Fibroblast of lung (primary cell): ENCODE measurements around the gene CIAO2B. TPM values are rescaled to one million over a fixed set of nuclear protein-coding genes. Genes with fewer than 3 reads are reported as not detected.
"Not testable (repeated sequence)": the region's sequence is repeated elsewhere in the genome, so short reads cannot be mapped to it uniquely, and the experiment has no call there.

Source experiments
- DNase-seq, 2 donors: peaks; one replicate each; pipeline versions ENCODE4 v3.0.0 to v3.0.0-alpha.2; 2010; ENCODE audit warnings: low read depth in 2 of 2
- H2AFZ ChIP-seq: 2 replicates; pipeline ENCODE4 v1.5.1; 2012; ENCODE audit warnings: low read length, control low read depth, inconsistent platforms
- H3K27ac ChIP-seq: 2 replicates; pipeline ENCODE4 v1.5.1; 2011; ENCODE audit warnings: low read length, control low read depth; ENCODE audit not compliant: insufficient read depth
- H3K27me3 ChIP-seq: 2 replicates; pipeline ENCODE4 v1.5.1; 2011; ENCODE audit warnings: mild to moderate bottlenecking, low read length; ENCODE audit not compliant: control insufficient read depth, insufficient read depth
- H3K36me3 ChIP-seq: 2 replicates; pipeline ENCODE4 v1.5.1; 2011; ENCODE audit warnings: low read length; ENCODE audit not compliant: control insufficient read depth, insufficient read depth
- H3K4me1 ChIP-seq: 2 replicates; pipeline ENCODE4 v1.5.1; 2011; ENCODE audit warnings: low read length; ENCODE audit not compliant: control insufficient read depth, insufficient read depth; ENCODE audit errors: extremely low read depth
- H3K4me2 ChIP-seq: 2 replicates; pipeline ENCODE4 v1.5.1; 2011; ENCODE audit warnings: low read length, control low read depth; ENCODE audit not compliant: insufficient read depth; ENCODE audit errors: extremely low read depth
- H3K4me3 ChIP-seq, 4 experiments: fragments of 200-600 bp in 1 of 4; sonication (generic) in 1 of 4; replicated peaks in 1 of 4; 2 replicates each; pipeline ENCODE4 v1.5.1; 2011 to 2016; ENCODE audit warnings: low read length in 4 of 4, low read depth in 3 of 4, mild to moderate bottlenecking in 3 of 4, control low read depth in 2 of 4, inconsistent platforms in 1 of 4, mixed read lengths in 1 of 4; ENCODE audit not compliant: insufficient read depth in 1 of 4; ENCODE audit errors: control extremely low read depth in 1 of 4
- H3K79me2 ChIP-seq: 2 replicates; pipeline ENCODE4 v1.5.1; 2012; ENCODE audit warnings: mild to moderate bottlenecking, low read length, inconsistent platforms; ENCODE audit not compliant: control insufficient read depth, insufficient read depth
- H3K9ac ChIP-seq: 2 replicates; pipeline ENCODE4 v1.5.1; 2011; ENCODE audit warnings: mild to moderate bottlenecking, low read length, control low read depth; ENCODE audit not compliant: insufficient read depth
- H3K9me3 ChIP-seq: 2 replicates; pipeline ENCODE4 v1.5.1; 2012; ENCODE audit warnings: low read depth, low read length; ENCODE audit not compliant: control insufficient read depth, insufficient read depth
- H4K20me1 ChIP-seq: 2 replicates; pipeline ENCODE4 v1.5.1; 2011; ENCODE audit warnings: low read length; ENCODE audit not compliant: control insufficient read depth, insufficient read depth; ENCODE audit errors: extremely low read depth
- EZH2 ChIP-seq: IDR thresholded peaks from 2 replicates; pipeline ENCODE4 v1.5.1; 2012; ENCODE audit warnings: low read length, control low read depth, mild to moderate bottlenecking; ENCODE audit errors: missing control alignments
- polyA plus RNA-seq, 2 donors: library from polyadenylated mRNA; depleted of rRNA in 1 of 2; stranded (reverse) in 1 of 2; unstranded in 1 of 2; fragments of >200 nt; gene quantifications; 2 replicates each; pipeline ENCODE4 v1.2.1, GENCODE V29; 2011 to 2012; ENCODE audit warnings: missing spikeins in 1 of 2
- total RNA-seq: library from RNA; depleted of rRNA; stranded (reverse); fragments of >200 nt; gene quantifications from 2 replicates; pipeline ENCODE4 v1.2.1, GENCODE V29; 2014
- TF ChIP-seq, protein P1 (sequence below), 2 donors: IDR thresholded peaks in 1 of 2; conservative IDR thresholded peaks in 1 of 2; 1 replicate in 1 of 2; 2 replicates in 1 of 2; pipeline ENCODE4 v1.5.1; 2011 to 2012; ENCODE audit warnings: low read length in 2 of 2, control low read depth in 1 of 2, inconsistent platforms in 1 of 2, low read depth in 1 of 2, mild to moderate bottlenecking in 1 of 2

CIAO2B gene
- total and polyA plus RNA-seq, 2 donors (not counting 1 experiment from before 2014, with no cell fraction given), result 115 to 217 TPM

DNA sequence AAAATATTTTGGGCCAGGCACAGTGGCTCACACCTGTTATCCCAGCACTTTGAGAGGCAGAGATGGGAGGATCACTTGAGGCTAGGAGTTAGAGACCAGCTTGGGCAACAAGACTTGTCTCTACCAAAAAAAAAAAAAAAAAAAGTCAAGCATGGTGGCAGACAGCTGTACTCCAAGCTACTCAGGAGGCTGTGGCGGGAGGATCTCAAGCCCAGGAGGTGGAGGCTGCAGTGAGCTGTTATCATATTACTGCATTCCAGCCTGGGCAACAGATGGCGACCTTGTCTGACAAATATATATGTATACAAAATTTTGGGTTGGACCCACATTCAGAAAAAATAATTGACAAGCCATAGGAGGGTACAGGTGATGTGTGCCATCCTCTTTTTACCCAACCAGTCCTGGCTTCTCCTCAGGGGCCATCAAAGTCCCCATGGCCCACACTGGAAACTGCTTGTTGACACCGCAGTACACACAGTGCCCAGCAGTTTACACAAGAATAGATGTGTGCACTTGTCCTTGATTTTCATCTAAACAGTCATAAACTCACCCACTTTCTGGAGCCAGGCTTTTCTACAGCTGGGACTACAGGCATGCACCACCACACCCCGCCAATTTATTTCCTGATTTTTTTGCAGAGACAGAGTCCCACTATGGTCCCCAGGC is 2.8 kb upstream of the CIAO2B start:
- no peak overlapping the region for H2AFZ ChIP-seq
- H3K4me3 ChIP-seq, result peak overlapping the region in 1 of 4 experiments; percentile 14
- no peaks in the 10 kb centered on the region for H3K9me3 ChIP-seq
- no peak for DNase-seq
- no peak overlapping the region for H3K9ac ChIP-seq
- H3K27ac ChIP-seq, result no peak overlapping the region
- no peaks in the 10 kb centered on the region for H4K20me1 ChIP-seq
- TF ChIP-seq EZH2, result no peak
- TF ChIP-seq, protein P1, sequence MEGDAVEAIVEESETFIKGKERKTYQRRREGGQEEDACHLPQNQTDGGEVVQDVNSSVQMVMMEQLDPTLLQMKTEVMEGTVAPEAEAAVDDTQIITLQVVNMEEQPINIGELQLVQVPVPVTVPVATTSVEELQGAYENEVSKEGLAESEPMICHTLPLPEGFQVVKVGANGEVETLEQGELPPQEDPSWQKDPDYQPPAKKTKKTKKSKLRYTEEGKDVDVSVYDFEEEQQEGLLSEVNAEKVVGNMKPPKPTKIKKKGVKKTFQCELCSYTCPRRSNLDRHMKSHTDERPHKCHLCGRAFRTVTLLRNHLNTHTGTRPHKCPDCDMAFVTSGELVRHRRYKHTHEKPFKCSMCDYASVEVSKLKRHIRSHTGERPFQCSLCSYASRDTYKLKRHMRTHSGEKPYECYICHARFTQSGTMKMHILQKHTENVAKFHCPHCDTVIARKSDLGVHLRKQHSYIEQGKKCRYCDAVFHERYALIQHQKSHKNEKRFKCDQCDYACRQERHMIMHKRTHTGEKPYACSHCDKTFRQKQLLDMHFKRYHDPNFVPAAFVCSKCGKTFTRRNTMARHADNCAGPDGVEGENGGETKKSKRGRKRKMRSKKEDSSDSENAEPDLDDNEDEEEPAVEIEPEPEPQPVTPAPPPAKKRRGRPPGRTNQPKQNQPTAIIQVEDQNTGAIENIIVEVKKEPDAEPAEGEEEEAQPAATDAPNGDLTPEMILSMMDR (conservative IDR thresholded peaks at IDR 0.05 in 1 of 2, IDR thresholded peaks at IDR 0.05 in 1 of 2; ENCODE audit: low read depth in 1 of 2, low read length in 2 of 2), result no peak
- no peak overlapping the region for H3K4me2 ChIP-seq
- H3K36me3 ChIP-seq, result peaks cover 10% of the 10 kb centered on the region
- H3K79me2 ChIP-seq, result peaks cover 33% of the 10 kb centered on the region
- no peaks in the 10 kb centered on the region for H3K27me3 ChIP-seq
- peaks cover 6% of the 10 kb centered on the region for H3K4me1 ChIP-seq

DNA sequence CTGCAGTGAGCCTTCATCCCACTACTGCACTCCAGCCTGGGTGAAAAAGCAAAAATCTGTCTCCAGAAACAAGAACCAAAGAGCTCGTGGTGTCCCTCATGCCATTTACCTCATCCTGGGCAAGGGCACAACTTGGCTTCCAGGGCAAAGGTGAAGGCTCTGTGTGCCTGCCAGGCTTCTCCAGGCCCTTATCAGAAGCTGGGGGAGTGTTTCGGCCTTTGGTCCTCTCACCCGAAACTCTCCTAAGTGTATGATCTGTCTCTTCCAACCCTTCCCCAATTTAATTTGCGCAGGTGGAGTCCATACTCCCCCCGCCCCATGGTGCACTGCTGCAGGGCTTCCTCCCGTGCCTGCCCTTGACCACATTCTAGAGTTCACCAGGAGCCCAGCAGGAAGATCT is 2.3 kb upstream of the CIAO2B start:
- TF ChIP-seq EZH2, result no peak
- TF ChIP-seq, protein P1 (conservative IDR thresholded peaks at IDR 0.05 in 1 of 2, IDR thresholded peaks at IDR 0.05 in 1 of 2; ENCODE audit: low read depth in 1 of 2, low read length in 2 of 2), result no peak
- Histone ChIP-seq H3K36me3 (peaks cover 9% of the 10 kb centered on the region), H3K27ac (no peak overlapping the region), H3K9me3 (no peaks in the 10 kb centered on the region), H2AFZ (no peak overlapping the region), H3K4me3 (peak overlapping the region in 2 of 4 experiments; percentile 92 to 95), H3K4me1 (peaks cover 6% of the 10 kb centered on the region), H3K4me2 (peak overlapping the region; percentile 94), H3K27me3 (no peaks in the 10 kb centered on the region), H3K9ac (no peak overlapping the region), H4K20me1 (no peaks in the 10 kb centered on the region), H3K79me2 (peaks cover 33% of the 10 kb centered on the region)
- no peak for DNase-seq

DNA sequence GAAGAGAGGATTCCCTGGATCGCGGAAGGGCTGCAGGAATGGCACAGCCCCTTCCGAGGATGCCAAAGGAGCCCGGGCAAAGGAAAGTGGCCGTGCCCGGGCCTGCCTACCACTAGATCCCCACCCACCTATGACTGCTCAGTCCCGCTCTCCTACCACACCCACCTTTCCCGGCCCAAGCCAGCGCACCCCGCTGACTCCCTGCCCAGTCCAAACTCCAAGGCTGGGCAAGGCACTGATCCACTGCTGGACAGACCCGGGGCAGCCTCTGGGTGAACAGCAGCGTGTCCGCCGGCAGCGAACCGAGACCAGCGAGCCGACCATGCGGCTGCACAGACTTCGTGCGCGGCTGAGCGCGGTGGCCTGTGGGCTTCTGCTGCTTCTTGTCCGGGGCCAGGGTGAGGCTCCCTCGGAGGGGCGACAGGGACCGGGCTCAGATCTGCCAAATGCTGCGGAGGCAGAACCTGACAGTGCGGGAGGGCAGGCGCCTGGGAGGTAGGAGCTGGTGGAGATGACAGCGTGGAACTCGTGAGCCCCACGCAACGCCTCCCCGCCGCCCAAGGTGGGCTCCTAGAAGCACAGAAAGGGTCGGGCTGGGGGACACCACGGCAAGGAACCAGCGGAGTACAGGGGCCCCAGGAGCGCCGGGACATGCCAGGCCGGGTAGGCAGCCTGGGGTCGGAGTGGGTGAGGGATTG is 1.3 kb upstream of the CIAO2B start, which contains the start of gene CES2:
Gene CES2, plus strand, starts transcription at position 203 of the 698 bp plus-strand sequence. Its CDS starts 120 bp downstream, at position 323.
- Histone ChIP-seq H2AFZ (peak within 1 kb of the TSS; percentile 91), H3K9ac (peak within 1 kb of the TSS; percentile 95), H3K79me2 (peaks cover 33% of the 10 kb centered on the region), H3K4me2 (peak within 1 kb of the TSS; percentile 94), H3K27ac (peak within 1 kb of the TSS; percentile 97), H3K36me3 (peaks cover 4% of the 10 kb centered on the region), H3K9me3 (no peaks in the 10 kb centered on the region), H4K20me1 (no peaks in the 10 kb centered on the region), H3K4me1 (peaks cover 6% of the 10 kb centered on the region), H3K27me3 (no peaks in the 10 kb centered on the region), H3K4me3 (peak within 1 kb of the TSS; percentile 87 to 95 (median 92))
- peak; percentile 39 to 46 for DNase-seq
- TF ChIP-seq, protein P1 (conservative IDR thresholded peaks at IDR 0.05 in 1 of 2, IDR thresholded peaks at IDR 0.05 in 1 of 2; ENCODE audit: low read depth in 1 of 2, low read length in 2 of 2), result no peak

DNA sequence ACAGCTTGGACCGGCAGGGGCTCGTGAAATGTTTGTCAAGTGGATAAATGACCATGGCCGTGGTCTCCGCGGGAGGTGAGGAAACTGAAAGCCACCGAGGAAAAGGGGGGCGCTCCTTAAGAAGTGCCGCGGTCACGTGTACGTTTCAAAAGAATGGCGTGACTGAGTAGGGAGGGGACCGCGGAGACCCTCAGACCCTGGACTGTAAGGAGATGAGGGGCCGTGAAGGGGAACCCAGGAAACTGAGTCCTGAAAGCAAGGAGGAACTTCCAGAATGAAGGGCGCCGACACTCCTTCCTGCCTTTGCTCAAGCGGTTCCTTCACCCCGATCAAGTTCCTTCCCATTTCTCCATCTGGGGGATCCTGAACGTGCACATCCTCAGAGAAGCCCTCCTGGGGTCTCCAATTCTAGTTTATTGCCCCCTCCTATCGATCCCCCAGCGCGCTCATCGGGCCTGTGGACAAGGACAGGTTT is 674 bp upstream of the CIAO2B start:
- H3K9ac ChIP-seq, result peak overlapping the region; percentile 95
- peaks cover 33% of the 10 kb centered on the region for H3K79me2 ChIP-seq
- H3K27me3 ChIP-seq, H3K36me3 ChIP-seq, H3K4me1 ChIP-seq, H4K20me1 ChIP-seq, H3K9me3 ChIP-seq: not testable (repeated sequence)
- H2AFZ ChIP-seq, result peak overlapping the region; percentile 91
- peak in 1 of 2 donors; percentile 9 for DNase-seq
- H3K27ac ChIP-seq, result peak overlapping the region; percentile 97
- H3K4me3 ChIP-seq, result peak overlapping the region; percentile 87 to 95 (median 92)
- peak overlapping the region; percentile 94 for H3K4me2 ChIP-seq
